Smooth muscle cell (in vitro differentiated cells): Measurements from ENCODE around the gene RETN. TPM values are rescaled to one million over a fixed set of nuclear protein-coding genes. Genes with fewer than 3 reads are reported as not detected.

Experiments
- DNase-seq: peaks from one replicate; lab custom pipeline; 2025; ENCODE audit not compliant: unreplicated experiment; lab: John Stamatoyannopoulos, UW
- H2AFZ ChIP-seq: fragments of 200-600 bp; sonication (generic); 2 replicates; pipeline ENCODE4 v1.6.0; 2016; ENCODE audit warnings: antibody characterized with exemption, low read depth, mild to moderate bottlenecking
- H3F3A ChIP-seq: fragments of 200-600 bp; sonication (generic); 2 replicates; pipeline ENCODE4 v1.6.0; 2017; ENCODE audit warnings: antibody characterized with exemption, low read depth
- H3K27ac ChIP-seq: fragments of 200-600 bp; sonication (generic); 2 replicates; pipeline ENCODE4 v1.5.1; 2016; ENCODE audit warnings: low read depth, mild to moderate bottlenecking
- H3K27me3 ChIP-seq: fragments of 200-600 bp; sonication (generic); 2 replicates; pipeline ENCODE4 v1.6.1; 2016; ENCODE audit warnings: low read depth, mild to moderate bottlenecking
- H3K36me3 ChIP-seq: fragments of 200-600 bp; sonication (generic); 2 replicates; pipeline ENCODE4 v1.5.1; 2016; ENCODE audit warnings: low read depth
- H3K4me1 ChIP-seq: fragments of 200-600 bp; sonication (generic); 2 replicates; pipeline ENCODE4 v1.5.1; 2016; ENCODE audit warnings: low read depth
- H3K4me2 ChIP-seq: fragments of 200-600 bp; sonication (generic); 2 replicates; pipeline ENCODE4 v1.6.0; 2016; ENCODE audit warnings: mild to moderate bottlenecking
- H3K4me3 ChIP-seq: fragments of 200-600 bp; sonication (generic); 2 replicates; pipeline ENCODE4 v1.5.1; 2016; ENCODE audit warnings: mild to moderate bottlenecking
- H3K79me2 ChIP-seq: fragments of 200-600 bp; sonication (generic); 2 replicates; pipeline ENCODE4 v1.6.0; 2016; ENCODE audit warnings: low read depth, mild to moderate bottlenecking
- H3K9ac ChIP-seq: fragments of 200-600 bp; sonication (generic); 2 replicates; pipeline ENCODE4 v1.6.0; 2016; ENCODE audit warnings: low read depth
- H3K9me3 ChIP-seq: fragments of 200-600 bp; sonication (generic); replicated peaks from 2 replicates; pipeline ENCODE4 v1.5.1; 2016; ENCODE audit warnings: low read depth
- H4K20me1 ChIP-seq: fragments of 200-600 bp; sonication (generic); 2 replicates; pipeline ENCODE4 v1.6.0; 2016; ENCODE audit warnings: low read depth
- CTCF ChIP-seq: fragments of 200-600 bp; sonication (generic); IDR thresholded peaks from 2 replicates; pipeline ENCODE4 v1.5.1; 2017; ENCODE audit warnings: borderline replicate concordance, mild to moderate bottlenecking, antibody characterized with exemption; ENCODE audit not compliant: insufficient read depth, poor library complexity, severe bottlenecking
- WGBS: methylation state at CpG from one replicate; pipeline ENCODE4 v1.1.7; 2016; ENCODE audit warnings: low lambda C conversion rate; 5-methylcytosine and 5-hydroxymethylcytosine counted together
- polyA plus RNA-seq: library from polyadenylated mRNA; unstranded; fragments of >200 nt; fragmentation: Nextera tagmentation; extraction: Ambion mirVana; gene quantifications from 2 replicates; pipeline ENCODE4 v1.2.1, GENCODE V29; 2016
- total RNA-seq: library from RNA; depleted of rRNA; stranded (reverse); fragments of >200 nt; gene quantifications from 2 replicates; pipeline ENCODE4 v1.2.3, GENCODE V29; 2014

The RETN gene
- total and polyA plus RNA-seq, 2 experiments from 2014 or later, result not detected

- no peak for DNase-seq
- Histone ChIP-seq H2AFZ (no peak overlapping the region), H3K79me2 (peaks cover 5% of the 10 kb centered on the region), H3K27ac (no peak overlapping the region), H3K9ac (no peak overlapping the region), H3K9me3 (no peaks in the 10 kb centered on the region), H3K4me1 (no peaks in the 10 kb centered on the region), H3F3A (no peaks in the 10 kb centered on the region), H3K4me2 (no peak overlapping the region), H4K20me1 (peaks cover 10% of the 10 kb centered on the region), H3K27me3 (peaks cover 15% of the 10 kb centered on the region), H3K4me3 (no peak overlapping the region), H3K36me3 (no peaks in the 10 kb centered on the region)
- TF ChIP-seq CTCF, result no peak
- WGBS, result 59% methylated on average over 12 of the region's 12 CpGs
These were observed 8.9 kb downstream of the RETN start for GRCh38 chr19:7677669-7678311.

- H4K20me1 ChIP-seq, result peaks cover 18% of the 10 kb centered on the region
- peaks cover 12% of the 10 kb centered on the region for H3K27me3 ChIP-seq
- H3K9ac ChIP-seq, result no peak overlapping the region
- no peaks in the 10 kb centered on the region for H3K9me3 ChIP-seq
- TF ChIP-seq CTCF, result no peak
- no peaks in the 10 kb centered on the region for H3K36me3 ChIP-seq
- H3F3A ChIP-seq, result no peaks in the 10 kb centered on the region
- H3K4me3 ChIP-seq, result no peak overlapping the region
- no peak for DNase-seq
- no peak overlapping the region for H2AFZ ChIP-seq
- no peaks in the 10 kb centered on the region for H3K4me1 ChIP-seq
- H3K27ac ChIP-seq, result no peak overlapping the region
- WGBS, result 74% methylated on average over 30 of the region's 30 CpGs
- no peak overlapping the region for H3K4me2 ChIP-seq
- H3K79me2 ChIP-seq, result peaks cover 5% of the 10 kb centered on the region
These were observed 10.3 kb downstream of the RETN start for GRCh38 chr19:7678971-7679751.

- no peak overlapping the region for H3K9ac ChIP-seq
- 64% methylated on average over 22 of the region's 22 CpGs for WGBS
These were observed 11.1 kb downstream of the RETN start for GRCh38 chr19:7679771-7680605.

More at GRCh38 chr19:7679771-7680605, 11.1 kb downstream of the RETN start:
- Histone ChIP-seq H3K79me2 (peaks cover 5% of the 10 kb centered on the region), H3K4me1 (no peaks in the 10 kb centered on the region), H3K4me2 (peak overlapping the region; percentile 97), H2AFZ (peak overlapping the region; percentile 10), H3K27ac (no peak overlapping the region), H3K4me3 (peak overlapping the region; percentile 100), H4K20me1 (peaks cover 26% of the 10 kb centered on the region), H3K27me3 (peaks cover 12% of the 10 kb centered on the region), H3F3A (no peaks in the 10 kb centered on the region), H3K36me3 (no peaks in the 10 kb centered on the region), H3K9me3 (no peaks in the 10 kb centered on the region)
- no peak for TF ChIP-seq CTCF
- DNase-seq, result no peak
